Measurements from ENCODE around the gene NLGN1.

GRCh38 chr3:173396191-173397041 lies 1.1 kb upstream of the NLGN1 start:
- TF ChIP-seq CTCF (IDR thresholded peaks at IDR 0.05) (no peak), POLR2A (IDR thresholded peaks at IDR 0.05) (no peak)
